Sigmoid colon (tissue), 7 donors: ENCODE data around the gene ABHD16A. TPM values are rescaled to one million over a fixed set of nuclear protein-coding genes. Genes with fewer than 3 reads are reported as not detected.

Source experiments
- DNase-seq: peaks from one replicate; pipeline ENCODE4 v3.0.0-alpha.2; 2019
- H3K27ac ChIP-seq, 4 donors: fragments of 200-600 bp; sonication (generic); one replicate each; pipeline ENCODE4 v1.5.1; 2016 to 2019; ENCODE audit warnings: mild to moderate bottlenecking in 1 of 4
- H3K27me3 ChIP-seq, 3 donors: fragments of 200-600 bp; sonication (generic); one replicate each; pipeline ENCODE4 v1.5.1; 2019; ENCODE audit warnings: mild to moderate bottlenecking in 1 of 3
- H3K36me3 ChIP-seq, 4 donors: fragments of 200-600 bp; sonication (generic); one replicate each; pipeline ENCODE4 v1.5.1; 2016 to 2019
- H3K4me1 ChIP-seq, 4 donors: fragments of 200-600 bp; sonication (generic); one replicate each; pipeline ENCODE4 v1.5.1; 2017 to 2019
- H3K4me3 ChIP-seq, 4 donors: fragments of 200-600 bp; sonication (generic); one replicate each; pipeline ENCODE4 v1.5.1; 2017 to 2019; ENCODE audit warnings: mild to moderate bottlenecking in 2 of 4, moderate library complexity in 1 of 4
- H3K9me3 ChIP-seq, 4 donors: fragments of 200-600 bp in 3 of 4; sonication (generic) in 3 of 4; one replicate each; pipeline versions ENCODE4 v1.5.1 to v1.6.1; 2013 to 2019
- CTCF ChIP-seq, 4 experiments: fragments of 450-650 bp in 3 of 4; fragments of 200-600 bp in 1 of 4; IDR thresholded peaks; one replicate each; pipeline ENCODE4 v1.5.1; 2016 to 2019; ENCODE audit warnings: antibody characterized with exemption in 4 of 4, mild to moderate bottlenecking in 3 of 4, moderate library complexity in 2 of 4
- EP300 ChIP-seq, 4 donors: sonication (generic); formaldehyde crosslinking; IDR thresholded peaks; one replicate each; pipeline ENCODE4 v1.6.1; 2017; ENCODE audit warnings: antibody characterized with exemption in 4 of 4
- POLR2A ChIP-seq, 2 donors: fragments of 450-650 bp; IDR thresholded peaks; one replicate each; pipeline ENCODE4 v1.6.1; 2016; ENCODE audit warnings: antibody characterized with exemption in 2 of 2, mild to moderate bottlenecking in 2 of 2, moderate library complexity in 2 of 2
- POLR2AphosphoS5 ChIP-seq, 4 donors: sonication (generic); formaldehyde crosslinking; IDR thresholded peaks; one replicate each; pipeline ENCODE4 v1.6.1; 2017; ENCODE audit warnings: antibody characterized with exemption in 4 of 4
- WGBS, 2 donors: extraction: QIAGEN DNeasy Blood & Tissue Kit; methylation state at CpG; one replicate each; pipeline ENCODE4 v1.1.7; 2013; 5-methylcytosine and 5-hydroxymethylcytosine counted together
- intact Hi-C: fragments of 100-400 bp; cut with DNase I; formaldehyde crosslinking; loops from one replicate; pipeline ENCODE4 v1.15.1; 2023
- polyA plus RNA-seq, 3 donors: library from polyadenylated mRNA; stranded (reverse); fragments of 200-250 nt; gene quantifications; one replicate each; pipeline ENCODE4 v1.2.3, GENCODE V29; 2013
- total RNA-seq, 4 donors: library from RNA; depleted of rRNA; stranded (reverse); fragments of >200 nt; gene quantifications; one replicate each; pipeline ENCODE4 v1.1.0, GENCODE V29; 2016
- donor health status: healthy with polysubstance abuse.
- donor health status: Bipolar disorder and iron deficiency.
- donor health status: healthy.

Gene ABHD16A
- total and polyA plus RNA-seq, 7 donors: 16.9 to 63.4 (median 40.3) TPM

DNA sequence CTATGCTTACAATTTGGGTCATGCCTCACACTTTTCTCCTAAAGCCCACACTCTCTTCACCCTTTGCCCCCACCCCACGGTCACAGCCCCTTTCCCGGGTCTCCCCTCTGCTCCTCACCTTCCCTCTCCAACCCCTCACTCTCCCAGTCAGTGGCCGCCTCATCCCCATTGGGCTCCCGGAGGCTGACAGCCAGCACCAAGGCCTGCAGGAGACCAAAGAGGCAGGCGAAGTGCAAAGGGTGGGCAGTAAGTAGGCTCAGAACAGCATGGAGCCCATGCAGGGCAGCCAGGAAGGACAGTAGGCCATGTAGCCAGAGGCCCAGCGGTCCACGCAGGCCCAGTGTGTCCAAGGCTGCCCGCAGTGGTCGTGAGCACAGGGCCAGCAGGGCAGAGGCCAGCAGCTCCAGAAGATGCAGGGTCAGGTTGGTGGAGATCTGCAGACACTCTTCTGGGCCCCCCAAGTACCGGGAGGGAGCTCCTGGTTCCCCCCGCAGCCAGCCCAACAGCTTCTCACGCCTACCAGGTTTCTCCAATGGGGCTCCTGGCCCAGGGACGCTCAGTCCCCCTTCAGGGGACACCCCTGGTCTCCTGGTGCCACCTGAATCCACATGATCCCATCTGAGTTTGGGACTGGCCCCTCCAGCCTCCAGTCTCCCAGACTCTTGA lies 44.0 kb downstream of the ABHD16A start:
- H3K9me3 ChIP-seq: no peaks in the 10 kb centered on the region
- peaks cover 0 to 30% (median 10%) of the 10 kb centered on the region in 4 donors for H3K36me3 ChIP-seq
- WGBS, 2 donors: 85 to 89% methylated on average over 13 of the region's 13 CpGs
- peak overlapping the region; percentile 66 to 88 (median 73) for H3K4me3 ChIP-seq
- TF ChIP-seq CTCF (IDR thresholded peaks at IDR 0.05) (no peak), POLR2AphosphoS5 (IDR thresholded peaks at IDR 0.05) (no peak), POLR2A (IDR thresholded peaks at IDR 0.05) (no peak), EP300 (IDR thresholded peaks at IDR 0.05) (no peak)
- peak overlapping the region; percentile 87 to 98 (median 90) for H3K27ac ChIP-seq
- peaks cover 0 to 61% (median 55%) of the 10 kb centered on the region in 4 donors for H3K4me1 ChIP-seq
- no peaks in the 10 kb centered on the region for H3K27me3 ChIP-seq
- intact Hi-C loops: no loop called here
- DNase-seq: no peak

GRCh38 chr6:31658158-31658688 lies 44.9 kb downstream of the ABHD16A start:
- 86 to 88% methylated on average over 4 of the region's 4 CpGs for WGBS, 2 donors
- Histone ChIP-seq H3K27me3 (no peaks in the 10 kb centered on the region), H3K36me3 (peaks cover 0 to 30% (median 7%) of the 10 kb centered on the region in 4 donors), H3K4me1 (peaks cover 0 to 59% (median 52%) of the 10 kb centered on the region in 4 donors), H3K9me3 (no peaks in the 10 kb centered on the region), H3K27ac (peak overlapping the region in 2 of 4 donors; percentile 5 to 98), H3K4me3 (no peak overlapping the region)
- no peak for DNase-seq
- TF ChIP-seq POLR2AphosphoS5 (IDR thresholded peaks at IDR 0.05): no peak
- no peak for TF ChIP-seq POLR2A (IDR thresholded peaks at IDR 0.05)
- TF ChIP-seq EP300 (IDR thresholded peaks at IDR 0.05): no peak
- intact Hi-C loops: no loop called here

- Histone ChIP-seq H3K9me3 (no peaks in the 10 kb centered on the region), H3K4me1 (peaks cover 0 to 58% (median 47%) of the 10 kb centered on the region in 4 donors), H3K36me3 (peaks cover 0 to 29% (median 7%) of the 10 kb centered on the region in 4 donors), H3K4me3 (no peak overlapping the region), H3K27ac (peak overlapping the region in 2 of 4 donors; percentile 5 to 98), H3K27me3 (no peaks in the 10 kb centered on the region)
- TF ChIP-seq POLR2AphosphoS5 (IDR thresholded peaks at IDR 0.05) (no peak), CTCF (IDR thresholded peaks at IDR 0.05) (no peak), POLR2A (IDR thresholded peaks at IDR 0.05) (no peak), EP300 (IDR thresholded peaks at IDR 0.05) (no peak)
- DNase-seq: no peak
- 79 to 83% methylated on average over 6 of the region's 6 CpGs for WGBS, 2 donors
- intact Hi-C loops: no loop called here
Observed at GRCh38 chr6:31657406-31658157, 45.5 kb downstream of the ABHD16A start.

GRCh38 chr6:31655349-31656237 lies 47.5 kb downstream of the ABHD16A start, which contains the start of gene APOM:
TSS of gene APOM (plus strand) at chr6:31655894. CDS start at chr6:31655967, 73 bp downstream.
- intact Hi-C loops: no loop called here
- WGBS, 2 donors: 39 to 75% methylated on average over 8 of the region's 8 CpGs
- Histone ChIP-seq H3K4me3 (no peak within 1 kb of the TSS), H3K27ac (no peak within 1 kb of the TSS), H3K4me1 (peaks cover 0 to 51% (median 43%) of the 10 kb centered on the region in 4 donors), H3K27me3 (no peaks in the 10 kb centered on the region), H3K9me3 (no peaks in the 10 kb centered on the region), H3K36me3 (peaks cover 0 to 23% (median 0%) of the 10 kb centered on the region in 4 donors)
- no peak for DNase-seq
- TF ChIP-seq EP300 (IDR thresholded peaks at IDR 0.05) (no peak), POLR2AphosphoS5 (IDR thresholded peaks at IDR 0.05) (no peak), POLR2A (IDR thresholded peaks at IDR 0.05) (no peak), CTCF (IDR thresholded peaks at IDR 0.05) (no peak)
